Thyroid gland (tissue), 4 donors: ENCODE results near the gene ZNF407.

Source experiments
- CTCF ChIP-seq, 6 experiments: fragments of 200-600 bp in 3 of 6; fragments of 450-650 bp in 3 of 6; sonication (generic) in 3 of 6; IDR thresholded peaks; one replicate each; pipeline ENCODE4 v1.5.1; 2016 to 2019; ENCODE audit warnings: antibody characterized with exemption in 6 of 6, mild to moderate bottlenecking in 2 of 6, inconsistent platforms in 1 of 6, moderate library complexity in 1 of 6
- POLR2A ChIP-seq, 2 donors: fragments of 450-650 bp; IDR thresholded peaks; one replicate each; pipeline ENCODE4 v1.6.1; 2017; ENCODE audit warnings: antibody characterized with exemption in 2 of 2, mild to moderate bottlenecking in 2 of 2, moderate library complexity in 1 of 2

DNA sequence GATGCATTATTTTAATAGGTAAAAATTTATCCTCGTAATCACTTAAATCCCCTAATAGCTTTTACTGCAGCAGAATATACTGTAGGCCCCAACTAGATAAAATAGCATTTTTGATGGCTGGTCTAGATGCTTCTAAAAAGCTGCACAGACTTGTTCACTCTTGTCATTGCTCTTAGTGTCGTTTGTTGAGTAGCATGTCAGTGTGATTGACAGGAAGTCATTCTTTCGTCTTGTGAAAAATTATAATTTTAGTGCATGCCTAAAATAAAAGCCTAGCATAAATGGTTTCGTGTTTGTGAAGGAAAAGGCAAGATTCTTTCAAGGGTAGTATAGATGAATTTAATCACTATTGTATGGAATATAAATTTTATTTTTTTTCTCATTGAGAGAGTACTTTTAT, 336.3 kb downstream of the ZNF407 start:
- TF ChIP-seq POLR2A (IDR thresholded peaks at IDR 0.05), result no peak
- TF ChIP-seq CTCF (IDR thresholded peaks at IDR 0.05), result no peak
